ENCODE results near the gene LRRC37B.
"Not testable (repeated sequence)": the region's sequence is repeated elsewhere in the genome, so short reads cannot be mapped to it uniquely, and the experiment has no call there.

GRCh38 chr17:31975391-31975790, 31.8 kb upstream of the LRRC37B start:
- TF ChIP-seq EZH2 (IDR thresholded peaks at IDR 0.05; ENCODE audit: low read length, missing control alignments); CTCF (conservative IDR thresholded peaks at IDR 0.05 in 1 of 2, IDR thresholded peaks at IDR 0.05 in 1 of 2; ENCODE audit: low read depth in 1 of 2, low read length in 2 of 2): not testable (repeated sequence)
